Osteoblast (primary cell): ENCODE data around the gene HSPH1. TPM values are rescaled to one million over a fixed set of nuclear protein-coding genes. Genes with fewer than 3 reads are reported as not detected.

ENCODE experiments used
- DNase-seq: peaks from one replicate; pipeline ENCODE4 v3.0.0; 2011; ENCODE audit warnings: low spot score, mixed read lengths; ENCODE audit not compliant: insufficient read length; ENCODE audit errors: missing footprints
- H2AFZ ChIP-seq: 2 replicates; pipeline ENCODE4 v1.6.0; 2011; ENCODE audit warnings: mild to moderate bottlenecking, low read length
- H3K27ac ChIP-seq: 2 replicates; pipeline ENCODE4 v1.5.1; 2011; ENCODE audit warnings: mild to moderate bottlenecking, low read depth, low read length, moderate library complexity
- H3K27me3 ChIP-seq: 2 replicates; pipeline ENCODE4 v1.6.0; 2012; ENCODE audit warnings: mild to moderate bottlenecking, control low read depth, inconsistent platforms, low read length, moderate library complexity; ENCODE audit not compliant: insufficient read depth
- H3K36me3 ChIP-seq: 2 replicates; pipeline ENCODE4 v1.5.1; 2011; ENCODE audit warnings: mild to moderate bottlenecking, low read length, control low read depth, moderate library complexity; ENCODE audit not compliant: insufficient read depth
- H3K4me1 ChIP-seq: 2 replicates; pipeline ENCODE4 v1.5.1; 2011; ENCODE audit warnings: mild to moderate bottlenecking, low read length, control low read depth, moderate library complexity; ENCODE audit not compliant: insufficient read depth
- H3K4me2 ChIP-seq: 2 replicates; pipeline ENCODE4 v1.6.0; 2011; ENCODE audit warnings: mild to moderate bottlenecking, low read length; ENCODE audit not compliant: insufficient read depth
- H3K4me3 ChIP-seq: fragments of 200-600 bp; sonication (generic); 3 replicates; pipeline ENCODE4 v1.5.1; 2012; ENCODE audit warnings: mild to moderate bottlenecking, low read length, inconsistent platforms; ENCODE audit not compliant: insufficient read depth
- H3K79me2 ChIP-seq: 2 replicates; pipeline ENCODE4 v1.6.0; 2012; ENCODE audit warnings: mild to moderate bottlenecking, low read length, control low read depth, inconsistent platforms; ENCODE audit not compliant: insufficient read depth
- H3K9me3 ChIP-seq: 2 replicates; pipeline ENCODE4 v1.5.1; 2011; ENCODE audit warnings: low read depth, low read length, control low read depth
- H4K20me1 ChIP-seq: 2 replicates; pipeline ENCODE4 v1.6.0; 2012; ENCODE audit warnings: mild to moderate bottlenecking, low read length, control low read depth; ENCODE audit not compliant: insufficient read depth
- total RNA-seq: library from RNA; depleted of rRNA; stranded (reverse); fragments of >200 nt; gene quantifications from 2 replicates; pipeline ENCODE4 v1.2.3, GENCODE V29; 2012
- TF ChIP-seq, protein P1 (sequence below): IDR thresholded peaks from 2 replicates; pipeline ENCODE4 v1.5.1; 2011; ENCODE audit warnings: mild to moderate bottlenecking, low read depth, low read length, moderate library complexity; ENCODE audit errors: extremely low read depth

HSPH1 gene
- total RNA-seq, 1 donor = 35.5 TPM

DNA sequence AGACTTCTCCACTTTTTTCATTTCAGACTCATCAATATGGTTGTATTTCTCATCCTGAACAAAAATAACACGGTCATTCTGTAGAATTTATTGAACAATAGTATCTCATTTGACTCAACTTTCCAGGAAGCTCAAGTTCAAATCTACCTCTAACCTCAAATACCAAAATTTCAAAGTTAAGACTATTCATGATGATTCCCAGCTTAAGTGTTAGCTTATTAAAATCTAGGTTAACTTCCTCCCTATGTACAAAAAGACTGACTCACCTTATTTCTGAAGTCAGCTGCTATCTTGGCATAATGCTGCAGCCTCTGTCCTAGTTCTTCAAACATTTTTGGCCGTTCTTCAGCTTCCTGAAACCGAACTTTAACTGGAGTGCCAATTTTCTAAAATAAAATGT lies 23.2 kb downstream of the HSPH1 start:
- no peaks in the 10 kb centered on the region for H3K27me3 ChIP-seq
- no peak for DNase-seq
- no peak overlapping the region for H3K4me2 ChIP-seq

DNA sequence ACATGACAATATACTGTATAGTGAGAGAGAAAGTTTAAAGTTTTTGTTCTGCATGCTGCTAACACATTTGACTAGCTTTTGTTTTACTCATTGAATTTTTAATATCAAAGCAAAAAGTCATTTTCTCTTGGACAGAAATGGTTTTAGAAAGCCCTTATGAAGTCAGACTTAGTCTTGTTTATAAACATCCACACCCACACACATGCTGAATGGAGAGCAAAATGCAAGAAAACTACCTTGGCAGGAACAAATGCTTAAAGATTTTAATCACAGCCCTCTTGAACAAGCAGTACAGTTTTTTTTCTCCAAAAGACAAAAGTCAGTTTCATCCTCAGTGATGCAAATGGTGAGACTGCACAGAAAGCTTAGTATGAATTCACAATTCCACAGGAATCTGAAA lies 25.0 kb downstream of the HSPH1 start:
- Histone ChIP-seq H3K27ac (no peak overlapping the region), H3K4me3 (no peak overlapping the region), H3K36me3 (peaks cover 61% of the 10 kb centered on the region), H2AFZ (no peak overlapping the region), H3K4me1 (no peaks in the 10 kb centered on the region), H3K79me2 (peaks cover 1% of the 10 kb centered on the region), H4K20me1 (no peaks in the 10 kb centered on the region), H3K4me2 (no peak overlapping the region), H3K27me3 (no peaks in the 10 kb centered on the region), H3K9me3 (no peaks in the 10 kb centered on the region)
- no peak for DNase-seq
- TF ChIP-seq, protein P1, sequence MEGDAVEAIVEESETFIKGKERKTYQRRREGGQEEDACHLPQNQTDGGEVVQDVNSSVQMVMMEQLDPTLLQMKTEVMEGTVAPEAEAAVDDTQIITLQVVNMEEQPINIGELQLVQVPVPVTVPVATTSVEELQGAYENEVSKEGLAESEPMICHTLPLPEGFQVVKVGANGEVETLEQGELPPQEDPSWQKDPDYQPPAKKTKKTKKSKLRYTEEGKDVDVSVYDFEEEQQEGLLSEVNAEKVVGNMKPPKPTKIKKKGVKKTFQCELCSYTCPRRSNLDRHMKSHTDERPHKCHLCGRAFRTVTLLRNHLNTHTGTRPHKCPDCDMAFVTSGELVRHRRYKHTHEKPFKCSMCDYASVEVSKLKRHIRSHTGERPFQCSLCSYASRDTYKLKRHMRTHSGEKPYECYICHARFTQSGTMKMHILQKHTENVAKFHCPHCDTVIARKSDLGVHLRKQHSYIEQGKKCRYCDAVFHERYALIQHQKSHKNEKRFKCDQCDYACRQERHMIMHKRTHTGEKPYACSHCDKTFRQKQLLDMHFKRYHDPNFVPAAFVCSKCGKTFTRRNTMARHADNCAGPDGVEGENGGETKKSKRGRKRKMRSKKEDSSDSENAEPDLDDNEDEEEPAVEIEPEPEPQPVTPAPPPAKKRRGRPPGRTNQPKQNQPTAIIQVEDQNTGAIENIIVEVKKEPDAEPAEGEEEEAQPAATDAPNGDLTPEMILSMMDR = no peak

More for the DNA sequence above, 23.2 kb downstream of the HSPH1 start:
- TF ChIP-seq, protein P1 = no peak
- no peaks in the 10 kb centered on the region for H3K9me3 ChIP-seq
- H3K27ac ChIP-seq = no peak overlapping the region
- H3K79me2 ChIP-seq = peaks cover 15% of the 10 kb centered on the region
- no peaks in the 10 kb centered on the region for H3K4me1 ChIP-seq
- no peak overlapping the region for H2AFZ ChIP-seq
- H3K4me3 ChIP-seq = no peak overlapping the region
- peaks cover 3% of the 10 kb centered on the region for H4K20me1 ChIP-seq
- peaks cover 76% of the 10 kb centered on the region for H3K36me3 ChIP-seq

DNA sequence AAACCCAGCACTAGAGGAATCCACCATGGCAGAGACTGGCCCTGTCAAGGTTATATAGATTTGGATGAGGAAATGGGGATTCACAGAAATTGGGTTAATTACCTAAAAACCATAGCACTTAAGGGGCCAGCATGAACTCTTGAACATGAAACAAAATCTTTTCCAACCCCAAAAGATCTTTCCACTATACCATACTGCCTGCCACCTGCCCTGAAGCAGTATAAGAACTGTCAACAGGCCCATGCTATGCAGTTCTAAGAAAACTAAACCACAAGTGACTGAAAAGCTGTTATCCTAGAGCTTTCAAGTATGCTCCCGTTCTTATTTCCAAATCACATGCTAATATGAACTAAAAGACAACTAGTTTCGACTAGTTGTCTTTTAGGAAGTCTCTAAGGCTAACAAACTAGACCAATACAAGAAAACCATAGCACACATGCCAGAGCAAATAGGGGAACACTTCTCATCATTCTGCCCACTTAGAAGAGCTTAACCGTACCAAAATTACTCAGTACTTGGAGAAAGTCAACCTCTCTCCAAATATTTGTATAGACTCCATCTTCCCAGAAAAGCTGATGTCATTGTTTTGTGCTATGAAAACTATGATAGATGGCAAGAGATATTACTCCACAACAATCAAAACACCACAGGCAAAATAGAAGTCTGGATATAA lies 27.5 kb downstream of the HSPH1 start:
- Histone ChIP-seq H3K4me1 (no peaks in the 10 kb centered on the region), H3K27me3 (peaks cover 5% of the 10 kb centered on the region), H4K20me1 (no peaks in the 10 kb centered on the region), H3K4me3 (no peak overlapping the region), H2AFZ (no peak overlapping the region), H3K27ac (no peak overlapping the region), H3K79me2 (no peaks in the 10 kb centered on the region), H3K9me3 (no peaks in the 10 kb centered on the region), H3K36me3 (peaks cover 37% of the 10 kb centered on the region), H3K4me2 (no peak overlapping the region)
- TF ChIP-seq, protein P1 = no peak
- no peak for DNase-seq

DNA sequence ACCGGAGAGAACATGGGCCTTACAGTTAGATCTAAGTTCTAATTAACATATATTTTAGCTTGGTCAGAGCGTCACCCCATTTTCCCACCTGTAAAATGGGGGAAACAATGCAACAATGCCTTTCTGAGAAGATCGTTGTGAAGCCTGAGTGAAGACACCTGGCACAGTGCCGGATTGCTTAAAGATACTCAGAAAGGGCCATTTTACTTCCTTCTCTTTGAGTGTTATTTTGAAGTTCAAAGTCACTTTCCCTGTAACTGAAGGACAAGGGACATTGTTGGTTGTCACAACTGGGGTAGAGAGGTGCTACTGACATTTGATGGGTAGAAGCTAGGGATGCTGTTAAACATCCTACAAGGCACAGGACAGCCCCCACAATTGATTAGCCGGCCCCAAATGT lies 28.1 kb downstream of the HSPH1 start:
- no peaks in the 10 kb centered on the region for H3K79me2 ChIP-seq
- no peaks in the 10 kb centered on the region for H4K20me1 ChIP-seq
- no peak overlapping the region for H2AFZ ChIP-seq
- H3K9me3 ChIP-seq = no peaks in the 10 kb centered on the region
- peaks cover 8% of the 10 kb centered on the region for H3K27me3 ChIP-seq
- no peak for DNase-seq
- no peak overlapping the region for H3K4me3 ChIP-seq
- no peak overlapping the region for H3K4me2 ChIP-seq
- H3K36me3 ChIP-seq = peaks cover 31% of the 10 kb centered on the region
- H3K4me1 ChIP-seq = no peaks in the 10 kb centered on the region
- no peak overlapping the region for H3K27ac ChIP-seq
- TF ChIP-seq, protein P1 = no peak
